SK-N-SH (cell line): ENCODE measurements around the gene UBE2G1. TPM values are rescaled to one million over a fixed set of nuclear protein-coding genes. Genes with fewer than 3 reads are reported as not detected.

Experiments used
- CTCF ChIA-PET: fragments of 300-600, 350-600 bp; formaldehyde crosslinking; extraction: SDS; loops from one replicate; lab custom pipeline; 2021; lab: Yijun Ruan, JAX
- POLR2A ChIA-PET: fragments of 350-600 bp; sonication (Branson Sonifier 250); formaldehyde crosslinking; extraction: SDS; loops from one replicate; lab custom pipeline; 2020; ENCODE audit warnings: antibody characterized with exemption, inconsistent platforms; lab: Yijun Ruan, JAX
- DNase-seq: peaks from one replicate; pipeline ENCODE4 v3.0.0; 2012
- H2AFZ ChIP-seq: fragments of 200-600 bp; sonication (generic); 2 replicates; pipeline ENCODE4 v1.8.1; 2016; ENCODE audit warnings: antibody characterized with exemption, mild to moderate bottlenecking, low read depth
- H3F3A ChIP-seq: fragments of 200-600 bp; sonication (generic); replicated peaks from 2 replicates; pipeline ENCODE3; 2016; ENCODE audit warnings: antibody characterized with exemption, mild to moderate bottlenecking; ENCODE audit not compliant: insufficient read depth
- H3K27ac ChIP-seq, 2 experiments: fragments of 200-500 bp in 1 of 2; fragments of 200-600 bp in 1 of 2; sonication (Bioruptor generic) in 1 of 2; sonication (generic), shearing (Covaris generic) in 1 of 2; 2 replicates each; pipeline versions ENCODE4 v1.5.1 to v1.6.1; 2014 to 2016; ENCODE audit warnings: low read depth in 2 of 2, inconsistent platforms in 1 of 2, low read length in 1 of 2, mild to moderate bottlenecking in 1 of 2, mixed read lengths in 1 of 2
- H3K27me3 ChIP-seq: fragments of 200-600 bp; sonication (generic), shearing (Covaris generic); 2 replicates; pipeline ENCODE4 v1.6.1; 2016; ENCODE audit warnings: mixed run types; ENCODE audit not compliant: insufficient read depth
- H3K36me3 ChIP-seq, 2 experiments: fragments of 200-500 bp in 1 of 2; fragments of 200-600 bp in 1 of 2; sonication (Bioruptor generic) in 1 of 2; sonication (generic) in 1 of 2; replicated peaks in 1 of 2; 2 replicates each; pipeline versions ENCODE3 to v1.5.1; 2014 to 2016; ENCODE audit warnings: low read length in 1 of 2, mild to moderate bottlenecking in 1 of 2; ENCODE audit not compliant: insufficient read depth in 2 of 2, control insufficient read depth in 1 of 2
- H3K4me1 ChIP-seq, 2 experiments: fragments of 200-500 bp in 1 of 2; fragments of 200-600 bp in 1 of 2; sonication (Bioruptor generic) in 1 of 2; sonication (generic), shearing (Covaris generic) in 1 of 2; 2 replicates each; pipeline versions ENCODE4 v1.5.1 to v1.6.1; 2014 to 2016; ENCODE audit warnings: low read depth in 1 of 2, low read length in 1 of 2, mixed run types in 1 of 2; ENCODE audit not compliant: insufficient read depth in 2 of 2, control insufficient read depth in 1 of 2
- H3K4me2 ChIP-seq: fragments of 200-600 bp; sonication (generic), shearing (Covaris generic); 2 replicates; pipeline ENCODE4 v1.6.1; 2017; ENCODE audit warnings: mixed run types
- H3K4me3 ChIP-seq, 2 experiments: fragments of 200-500 bp in 1 of 2; fragments of 200-600 bp in 1 of 2; sonication (Bioruptor generic) in 1 of 2; sonication (generic), shearing (Covaris generic) in 1 of 2; 2 replicates each; pipeline versions ENCODE4 v1.5.1 to v1.8.1; 2014 to 2016; ENCODE audit warnings: low read depth in 2 of 2, inconsistent platforms in 1 of 2, low read length in 1 of 2, mild to moderate bottlenecking in 1 of 2, mixed read lengths in 1 of 2, moderate library complexity in 1 of 2
- H3K79me2 ChIP-seq: fragments of 200-600 bp; sonication (generic); 2 replicates; pipeline ENCODE4 v1.8.1; 2017; ENCODE audit warnings: mild to moderate bottlenecking; ENCODE audit not compliant: insufficient read depth
- H3K9ac ChIP-seq: fragments of 200-600 bp; sonication (generic); 2 replicates; pipeline ENCODE4 v1.6.1; 2017; ENCODE audit warnings: mixed run types
- H3K9me2 ChIP-seq: fragments of 200-600 bp; sonication (generic); 2 replicates; pipeline ENCODE4 v1.6.1; 2017; ENCODE audit warnings: mixed run types
- H3K9me3 ChIP-seq: fragments of 200-600 bp; sonication (generic); 2 replicates; pipeline ENCODE4 v1.6.1; 2017; ENCODE audit warnings: mixed run types, mild to moderate bottlenecking, moderate library complexity
- H4K20me1 ChIP-seq: fragments of 200-600 bp; sonication (generic); 2 replicates; pipeline ENCODE4 v1.6.1; 2017; ENCODE audit warnings: mild to moderate bottlenecking, mixed run types; ENCODE audit not compliant: insufficient read depth
- CTCF ChIP-seq: fragments of 200-600 bp; sonication (generic); IDR thresholded peaks from 2 replicates; pipeline ENCODE4 v1.6.1; 2017; ENCODE audit warnings: antibody characterized with exemption, mild to moderate bottlenecking, moderate library complexity
- ELF1 ChIP-seq: IDR thresholded peaks from 2 replicates; pipeline ENCODE4 v1.4.0; 2012
- EP300 ChIP-seq, 2 experiments: IDR thresholded peaks; 2 replicates each; pipeline versions ENCODE4 v1.4.0 to v1.6.1; 2012; ENCODE audit warnings: borderline replicate concordance in 1 of 2, low read depth in 1 of 2, low read length in 1 of 2
- GATA2 ChIP-seq: sonication (generic); formaldehyde crosslinking; IDR thresholded peaks from 2 replicates; pipeline ENCODE4 v1.5.0; 2020; ENCODE audit warnings: mild to moderate bottlenecking, missing genetic modification reagents
- JUND ChIP-seq: IDR thresholded peaks from 2 replicates; pipeline ENCODE4 v1.4.0; 2012
- MAX ChIP-seq: IDR thresholded peaks from 2 replicates; pipeline ENCODE4 v1.4.0; 2012; ENCODE audit warnings: low read depth
- MEF2A ChIP-seq: IDR thresholded peaks from 2 replicates; pipeline ENCODE4 v1.4.0; 2012; ENCODE audit warnings: low read depth, borderline replicate concordance
- NRF1 ChIP-seq: IDR thresholded peaks from 2 replicates; pipeline ENCODE4 v1.6.1; 2012; ENCODE audit warnings: low read depth, mild to moderate bottlenecking, low read length
- RCOR1 ChIP-seq: fragments of 150-350 bp; IDR thresholded peaks from 2 replicates; pipeline ENCODE4 v1.6.1; 2017; ENCODE audit warnings: antibody characterized with exemption, low read length
- REST ChIP-seq: IDR thresholded peaks from 2 replicates; pipeline ENCODE4 v1.6.1; 2012; ENCODE audit warnings: mild to moderate bottlenecking, low read depth, low read length, moderate library complexity
- RXRA ChIP-seq: IDR thresholded peaks from 2 replicates; pipeline ENCODE4 v1.4.0; 2012; ENCODE audit warnings: low read depth, mild to moderate bottlenecking, borderline replicate concordance
- SIN3A ChIP-seq: IDR thresholded peaks from 2 replicates; pipeline ENCODE4 v1.6.1; 2012; ENCODE audit warnings: low read depth, mild to moderate bottlenecking, low read length, moderate library complexity, borderline replicate concordance
- TCF12 ChIP-seq: IDR thresholded peaks from 2 replicates; pipeline ENCODE4 v1.4.0; 2012
- YY1 ChIP-seq: IDR thresholded peaks from 2 replicates; pipeline ENCODE4 v1.4.0; 2012; ENCODE audit warnings: low read depth, mild to moderate bottlenecking
- ZBTB33 ChIP-seq: IDR thresholded peaks from 2 replicates; pipeline ENCODE4 v1.4.0; 2012; ENCODE audit warnings: low read depth, borderline replicate concordance
- WGBS: methylation state at CpG from one replicate; pipeline ENCODE4 v1.1.6; 2017; ENCODE audit warnings: low lambda C conversion rate; 5-methylcytosine and 5-hydroxymethylcytosine counted together
- polyA plus RNA-seq, 3 experiments: library from polyadenylated mRNA; depleted of rRNA; stranded (reverse); fragments of >200 nt; gene quantifications; 2 replicates each; pipeline ENCODE4 v1.2.3, GENCODE V29; 2012

Gene UBE2G1
- polyA plus RNA-seq, 1 of the 3 experiments (the other 2 are of a cell fraction): 23.2 TPM

GRCh38 chr17:4395111-4395478 lies 28.6 kb upstream of the UBE2G1 start:
- DNase-seq: no peak
- no peaks in the 10 kb centered on the region for H3K36me3 ChIP-seq
- no peak for TF ChIP-seq TCF12
- TF ChIP-seq NRF1: no peak
- TF ChIP-seq REST: no peak
- TF ChIP-seq RCOR1: no peak
- no peak for TF ChIP-seq GATA2 (CRISPR knock-in tag)
- TF ChIP-seq, all 33 proteins: peak for 0
- H3K79me2 ChIP-seq: no peaks in the 10 kb centered on the region
- H4K20me1 ChIP-seq: no peaks in the 10 kb centered on the region
- WGBS: 74% methylated on average over 3 of the region's 3 CpGs
- ChIA-PET CTCF (interaction anchor here (0.7 kb wide), 1 partner anchor 143 kb away, joined by 3 read pairs; no protein-coding TSS in a partner anchor), POLR2A (no interaction called here)
- H3K27ac ChIP-seq: no peak overlapping the region
- no peaks in the 10 kb centered on the region for H3K9me3 ChIP-seq
- H3F3A ChIP-seq: no peaks in the 10 kb centered on the region
- H2AFZ ChIP-seq: no peak overlapping the region
- no peak overlapping the region for H3K4me3 ChIP-seq
- H3K9me2 ChIP-seq: no peaks in the 10 kb centered on the region
- no peak overlapping the region for H3K4me2 ChIP-seq
- H3K9ac ChIP-seq: no peak overlapping the region
- no peaks in the 10 kb centered on the region for H3K4me1 ChIP-seq
- H3K27me3 ChIP-seq: no peaks in the 10 kb centered on the region

- H4K20me1 ChIP-seq: no peaks in the 10 kb centered on the region
- H3K4me3 ChIP-seq: no peak overlapping the region
- no peak overlapping the region for H3K27ac ChIP-seq
- H3K79me2 ChIP-seq: no peaks in the 10 kb centered on the region
- WGBS: 95% methylated on average over 5 of the region's 5 CpGs
- no peak for DNase-seq
- H2AFZ ChIP-seq: no peak overlapping the region
- no peak overlapping the region for H3K9ac ChIP-seq
- H3K27me3 ChIP-seq: no peaks in the 10 kb centered on the region
- CTCF ChIA-PET: interaction anchor here (0.7 to 1.4 kb wide), 5 partner anchors 8 to 179 kb away, joined by 3 to 5 read pairs (median 3); no protein-coding TSS in a partner anchor
- no peaks in the 10 kb centered on the region for H3K9me2 ChIP-seq
- H3K9me3 ChIP-seq: no peaks in the 10 kb centered on the region
- POLR2A ChIA-PET: no interaction called here
- H3F3A ChIP-seq: no peaks in the 10 kb centered on the region
- no peaks in the 10 kb centered on the region for H3K4me1 ChIP-seq
- no peak overlapping the region for H3K4me2 ChIP-seq
- H3K36me3 ChIP-seq: no peaks in the 10 kb centered on the region
- TF ChIP-seq EP300 (IDR thresholded peaks at IDR 0.05; ENCODE audit: borderline replicate concordance in 1 of 2, low read depth in 1 of 2, low read length in 1 of 2) (no peak), JUND (no peak), RXRA (no peak), MEF2A (no peak), CTCF (no peak), ZBTB33 (no peak), MAX (no peak), SIN3A (no peak), ELF1 (no peak), REST (no peak), YY1 (no peak)
These were observed 28.0 kb upstream of the UBE2G1 start for GRCh38 chr17:4394208-4395110.
